A549 (cell line): ENCODE measurements around the gene TXNRD1. TPM values are rescaled to one million over a fixed set of nuclear protein-coding genes. Genes with fewer than 3 reads are reported as not detected.
"Not testable (repeated sequence)": the region's sequence is repeated elsewhere in the genome, so short reads cannot be mapped to it uniquely, and the experiment has no call there.

Experiments used
- ATAC-seq, 2 experiments: fragments of 200-7000 bp in 1 of 2; fragments of >200 bp in 1 of 2; cut with Nextera tagmentation in 1 of 2; cut with Tn5 transposase in 1 of 2; 3 replicates each; pipeline versions ENCODE4 v1.8.0 to v1.9.1; 2018 to 2020; ENCODE audit warnings: mild to moderate bottlenecking in 1 of 2, moderate library complexity in 1 of 2
- CTCF ChIA-PET: fragments of 300-600 bp; sonication (Branson Sonifier 250); formaldehyde crosslinking; extraction: SDS; loops from one replicate; lab custom pipeline; 2021; ENCODE audit warnings: antibody characterized with exemption, inconsistent platforms; lab: Yijun Ruan, JAX
- POLR2A ChIA-PET: fragments of 350-600 bp; formaldehyde crosslinking; extraction: SDS; loops from one replicate; lab custom pipeline; 2021; ENCODE audit warnings: antibody characterized with exemption, inconsistent platforms; lab: Yijun Ruan, JAX
- DNase-seq, 2 experiments: peaks; one replicate each; pipeline versions ENCODE4 v3.0.0 to v3.0.0-alpha.2; 2011 to 2016; ENCODE audit warnings: low read depth in 1 of 2, low spot score in 1 of 2
- FAIRE-seq: peaks from 2 replicates; lab custom pipeline; 2011; peaks lifted over from hg19 to GRCh38; lab: Jason Lieb, UNC
- H3K27ac ChIP-seq, 2 experiments: fragments of >200 bp; sonication (Bioruptor Twin); formaldehyde crosslinking; 3 replicates each; pipeline ENCODE4 v1.5.1; 2016 to 2017
- H3K4me1 ChIP-seq: fragments of >200 bp; sonication (Bioruptor Twin); formaldehyde crosslinking; 3 replicates; pipeline ENCODE4 v1.6.1; 2016
- H3K4me2 ChIP-seq: fragments of >200 bp; sonication (Bioruptor Twin); formaldehyde crosslinking; 3 replicates; pipeline ENCODE4 v1.6.1; 2016
- H3K4me3 ChIP-seq: fragments of >200 bp; sonication (Bioruptor Twin); formaldehyde crosslinking; 3 replicates; pipeline ENCODE4 v1.5.1; 2016
- H3K9me3 ChIP-seq: fragments of >200 bp; sonication (Bioruptor Twin); formaldehyde crosslinking; 3 replicates; pipeline ENCODE4 v1.6.1; 2016
- CEBPB ChIP-seq, 2 experiments: fragments of >200 bp in 1 of 2; sonication (Bioruptor Twin) in 1 of 2; formaldehyde crosslinking in 1 of 2; IDR thresholded peaks; 2 replicates each; pipeline ENCODE4 v1.6.1; 2012 to 2016
- ESRRA ChIP-seq: fragments of 150-350 bp; IDR thresholded peaks from 2 replicates; pipeline ENCODE4 v1.6.1; 2014; ENCODE audit warnings: mild to moderate bottlenecking, low read length, borderline replicate concordance
- FOSB ChIP-seq: fragments of 250-450 bp; sonication (Bioruptor Pico); IDR thresholded peaks from 2 replicates; pipeline ENCODE4 v1.5.0; 2020; ENCODE audit warnings: mild to moderate bottlenecking, moderate library complexity
- FOSL2 ChIP-seq, 2 experiments: fragments of 450-650 bp in 1 of 2; fragments of >200 bp in 1 of 2; sonication (Bioruptor Twin) in 1 of 2; formaldehyde crosslinking; IDR thresholded peaks; 2 replicates each; pipeline versions ENCODE4 v1.5.0 to v1.6.1; 2016 to 2020; ENCODE audit warnings: mild to moderate bottlenecking in 1 of 2, moderate library complexity in 1 of 2
- FOXS1 ChIP-seq: fragments of 250-450 bp; sonication (Bioruptor Pico); IDR thresholded peaks from 2 replicates; pipeline ENCODE4 v1.5.0; 2020; ENCODE audit warnings: mild to moderate bottlenecking, moderate library complexity
- GATA3 ChIP-seq: IDR thresholded peaks from 2 replicates; pipeline ENCODE4 v1.6.1; 2012; ENCODE audit warnings: borderline replicate concordance
- HOXA7 ChIP-seq: fragments of 250-450 bp; sonication (Bioruptor Pico); IDR thresholded peaks from 2 replicates; pipeline ENCODE4 v1.5.0; 2020; ENCODE audit warnings: mild to moderate bottlenecking, moderate library complexity
- HOXB13 ChIP-seq: fragments of 250-450 bp; sonication (Bioruptor Pico); IDR thresholded peaks from 2 replicates; pipeline ENCODE4 v1.5.0; 2020; ENCODE audit warnings: low read depth, mild to moderate bottlenecking, moderate library complexity
- MAFK ChIP-seq: fragments of 450-650 bp; IDR thresholded peaks from 2 replicates; pipeline ENCODE4 v1.6.1; 2014; ENCODE audit not compliant: partially characterized antibody
- MYC ChIP-seq: IDR thresholded peaks from 2 replicates; pipeline ENCODE4 v1.6.1; 2012; ENCODE audit warnings: mild to moderate bottlenecking, inconsistent platforms, low read length, improper control_type of control experiment, borderline replicate concordance
- NPAS2 ChIP-seq: fragments of 250-450 bp; sonication (Bioruptor Pico); IDR thresholded peaks from 2 replicates; pipeline ENCODE4 v1.8.0; 2022; ENCODE audit warnings: mild to moderate bottlenecking, moderate library complexity, borderline replicate concordance
- POLR2AphosphoS2 ChIP-seq: conservative IDR thresholded peaks from 2 replicates; pipeline ENCODE4 v1.6.1; 2012; ENCODE audit warnings: low read length, improper control_type of control experiment, inconsistent platforms
- RARB ChIP-seq: fragments of 250-450 bp; sonication (Bioruptor Pico); IDR thresholded peaks from 2 replicates; pipeline ENCODE4 v1.8.0; 2021; ENCODE audit warnings: mild to moderate bottlenecking, moderate library complexity
- RNF2 ChIP-seq: fragments of 200-600 bp; sonication (generic); IDR thresholded peaks from 2 replicates; pipeline ENCODE4 v1.6.1; 2016; ENCODE audit warnings: low read depth, mild to moderate bottlenecking, antibody characterized with exemption, moderate library complexity, borderline replicate concordance
- SREBF2 ChIP-seq: fragments of 450-650 bp; IDR thresholded peaks from 2 replicates; pipeline ENCODE4 v1.6.1; 2014; ENCODE audit warnings: mild to moderate bottlenecking, moderate library complexity
- TFCP2L1 ChIP-seq: fragments of 250-450 bp; sonication (Bioruptor Pico); IDR thresholded peaks from 2 replicates; pipeline ENCODE4 v1.5.0; 2021; ENCODE audit warnings: mild to moderate bottlenecking
- TP53 ChIP-seq: fragments of 250-450 bp; sonication (Bioruptor Pico); IDR thresholded peaks from 2 replicates; pipeline ENCODE4 v1.5.0; 2021; ENCODE audit warnings: mild to moderate bottlenecking, moderate library complexity
- ZFP36 ChIP-seq: fragments of 450-650 bp; IDR thresholded peaks from 2 replicates; pipeline ENCODE4 v1.6.1; 2014; ENCODE audit warnings: borderline replicate concordance; ENCODE audit not compliant: partially characterized antibody
- WGBS: methylation state at CpG from one replicate; pipeline ENCODE4 v1.1.6; 2017; ENCODE audit errors: missing lambda C conversion rate; 5-methylcytosine and 5-hydroxymethylcytosine counted together
- polyA plus RNA-seq, 4 experiments: library from polyadenylated mRNA; depleted of rRNA in 3 of 4; stranded (reverse); fragments of >200 nt; fragmentation: RNase III in 1 of 4; extraction: RNeasy Plus Mini Kit Qiagen cat#74134 plus additional on column Dnase treatment in 1 of 4; gene quantifications; 2 replicates in 3 of 4; 3 replicates in 1 of 4; pipeline ENCODE4 v1.2.3, GENCODE V29; 2011 to 2017
- TF ChIP-seq, protein P1 (sequence below): fragments of 250-450 bp; sonication (Bioruptor Pico); IDR thresholded peaks from 2 replicates; pipeline ENCODE4 v1.5.0; 2020; ENCODE audit warnings: low read depth, mild to moderate bottlenecking, moderate library complexity
- TF ChIP-seq, protein P2 (sequence below): fragments of 450-650 bp; IDR thresholded peaks from 2 replicates; pipeline ENCODE4 v1.6.1; 2014; ENCODE audit warnings: antibody characterized with exemption
- TF ChIP-seq, protein P3 (sequence below): fragments of 250-450 bp; sonication (Bioruptor Pico); IDR thresholded peaks from 2 replicates; pipeline ENCODE4 v1.5.0; 2021; ENCODE audit warnings: mild to moderate bottlenecking, moderate library complexity, borderline replicate concordance

The TXNRD1 gene
- polyA plus RNA-seq, 2 of the 4 experiments (the other 2 are of a cell fraction), result 899 to 1,230 TPM

DNA sequence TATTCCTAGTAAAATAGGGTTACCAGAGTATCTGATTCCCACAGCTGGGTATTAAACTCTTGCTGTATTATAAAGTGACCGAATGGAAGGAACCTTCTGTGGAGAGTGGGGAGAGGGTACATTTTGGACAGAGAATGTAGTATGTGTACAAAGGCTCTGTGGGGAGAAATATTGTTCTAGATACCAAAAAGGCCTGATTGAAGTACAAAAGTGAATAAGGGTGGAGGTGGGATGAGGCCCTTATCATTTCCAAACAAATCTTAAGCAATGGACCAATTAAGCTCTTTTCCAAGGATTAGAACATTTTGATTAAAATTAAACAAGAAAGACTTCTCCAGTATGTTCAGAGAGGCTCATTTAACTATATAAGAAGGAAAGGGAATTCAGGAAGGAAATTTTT is 108.3 kb downstream of the TXNRD1 start (continued):
- TF ChIP-seq CEBPB (IDR thresholded peaks at IDR 0.05), result no peak
- no peak for TF ChIP-seq ZFP36
- TF ChIP-seq TFCP2L1 (CRISPR knock-in tag), result peak; percentile 93
- no peak for TF ChIP-seq FOXS1 (CRISPR knock-in tag)
- no peak for TF ChIP-seq FOSL2 (IDR thresholded peaks at IDR 0.05)
- TF ChIP-seq FOSL2 (CRISPR knock-in tag; IDR thresholded peaks at IDR 0.05), result 0 out of 2 replicates have a peak, but pooled peaks have one; percentile 3
- TF ChIP-seq, protein P1, sequence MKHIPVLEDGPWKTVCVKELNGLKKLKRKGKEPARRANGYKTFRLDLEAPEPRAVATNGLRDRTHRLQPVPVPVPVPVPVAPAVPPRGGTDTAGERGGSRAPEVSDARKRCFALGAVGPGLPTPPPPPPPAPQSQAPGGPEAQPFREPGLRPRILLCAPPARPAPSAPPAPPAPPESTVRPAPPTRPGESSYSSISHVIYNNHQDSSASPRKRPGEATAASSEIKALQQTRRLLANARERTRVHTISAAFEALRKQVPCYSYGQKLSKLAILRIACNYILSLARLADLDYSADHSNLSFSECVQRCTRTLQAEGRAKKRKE (CRISPR knock-in tag), result no peak
- peak; percentile 84 for TF ChIP-seq TP53 (CRISPR knock-in tag)
- no peak for TF ChIP-seq HOXB13 (CRISPR knock-in tag)
- peak; percentile 84 for TF ChIP-seq RARB
- TF ChIP-seq HOXA7, result peak; percentile 97
- no peak for TF ChIP-seq RNF2
- TF ChIP-seq GATA3, result no peak
- TF ChIP-seq, protein P2, sequence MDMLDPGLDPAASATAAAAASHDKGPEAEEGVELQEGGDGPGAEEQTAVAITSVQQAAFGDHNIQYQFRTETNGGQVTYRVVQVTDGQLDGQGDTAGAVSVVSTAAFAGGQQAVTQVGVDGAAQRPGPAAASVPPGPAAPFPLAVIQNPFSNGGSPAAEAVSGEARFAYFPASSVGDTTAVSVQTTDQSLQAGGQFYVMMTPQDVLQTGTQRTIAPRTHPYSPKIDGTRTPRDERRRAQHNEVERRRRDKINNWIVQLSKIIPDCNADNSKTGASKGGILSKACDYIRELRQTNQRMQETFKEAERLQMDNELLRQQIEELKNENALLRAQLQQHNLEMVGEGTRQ, result no peak
- no peak for TF ChIP-seq ESRRA
- TF ChIP-seq MAFK, result no peak
- no peak for TF ChIP-seq SREBF2
- TF ChIP-seq, protein P3, sequence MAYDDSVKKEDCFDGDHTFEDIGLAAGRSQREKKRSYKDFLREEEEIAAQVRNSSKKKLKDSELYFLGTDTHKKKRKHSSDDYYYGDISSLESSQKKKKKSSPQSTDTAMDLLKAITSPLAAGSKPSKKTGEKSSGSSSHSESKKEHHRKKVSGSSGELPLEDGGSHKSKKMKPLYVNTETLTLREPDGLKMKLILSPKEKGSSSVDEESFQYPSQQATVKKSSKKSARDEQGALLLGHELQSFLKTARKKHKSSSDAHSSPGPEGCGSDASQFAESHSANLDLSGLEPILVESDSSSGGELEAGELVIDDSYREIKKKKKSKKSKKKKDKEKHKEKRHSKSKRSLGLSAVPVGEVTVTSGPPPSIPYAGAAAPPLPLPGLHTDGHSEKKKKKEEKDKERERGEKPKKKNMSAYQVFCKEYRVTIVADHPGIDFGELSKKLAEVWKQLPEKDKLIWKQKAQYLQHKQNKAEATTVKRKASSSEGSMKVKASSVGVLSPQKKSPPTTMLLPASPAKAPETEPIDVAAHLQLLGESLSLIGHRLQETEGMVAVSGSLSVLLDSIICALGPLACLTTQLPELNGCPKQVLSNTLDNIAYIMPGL (CRISPR knock-in tag), result peak; percentile 58; the same call in 1 of the 2 replicates
- no peak for TF ChIP-seq MYC
- no peak for TF ChIP-seq NPAS2 (CRISPR knock-in tag)
- TF ChIP-seq POLR2AphosphoS2, result peak; percentile 97

DNA sequence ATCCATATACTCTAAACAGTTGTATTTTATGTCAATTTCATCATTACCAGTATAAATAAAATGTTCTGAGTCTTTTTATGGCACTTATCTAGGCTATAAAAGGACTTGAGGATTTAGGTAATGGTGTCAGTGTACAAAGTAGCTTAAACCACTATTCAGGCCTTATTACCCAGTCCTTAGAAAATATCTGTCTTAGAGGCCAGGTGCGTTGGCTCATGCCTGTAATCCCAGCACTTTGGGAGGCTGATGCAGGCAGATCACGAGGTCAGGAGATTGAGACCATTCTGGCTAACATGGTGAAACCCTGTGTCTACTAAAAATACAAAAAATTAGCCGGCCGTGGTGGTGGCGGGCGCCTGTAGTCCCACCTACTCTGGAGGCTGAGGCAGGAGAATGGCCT is 112.7 kb downstream of the TXNRD1 start:
- H3K9me3 ChIP-seq, result not testable (repeated sequence)
- POLR2A ChIA-PET, result interaction anchor here (0.6 to 1.4 kb wide), 3 partner anchors 21 to 779 kb away, joined by 3 to 10 read pairs (median 6); partner anchors contain the start of gene WASHC4
- 53% methylated on average over 6 of the region's 6 CpGs for WGBS
- CTCF ChIA-PET, result interaction anchor here (0.6 to 1.0 kb wide), 3 partner anchors 33 to 128 kb away, joined by 3 to 4 read pairs (median 4); no protein-coding TSS in a partner anchor
- peak; percentile 94 for TF ChIP-seq HOXA7
- TF ChIP-seq RARB, result peak; percentile 80; the same call in 1 of the 2 replicates
- TF ChIP-seq CEBPB (IDR thresholded peaks at IDR 0.05), result 0 out of 4 replicates have a peak, but pooled peaks of 1 of the 2 experiments have one; percentile 14
- peak; percentile 86 for TF ChIP-seq FOSB
- peak; percentile 84; the same call in 1 of the 2 replicates for TF ChIP-seq TFCP2L1 (CRISPR knock-in tag)
- peak; percentile 87 for TF ChIP-seq TP53 (CRISPR knock-in tag)
- TF ChIP-seq, all 56 proteins: peak for 6; not testable (repeated sequence) for 50
- not testable (repeated sequence) for DNase-seq, FAIRE-seq, H3K4me3 ChIP-seq
- peaks cover 97% of the 10 kb centered on the region for H3K4me1 ChIP-seq
- H3K4me2 ChIP-seq, result peak overlapping the region; percentile 32; the same call in 2 of the 3 replicates
- H3K27ac ChIP-seq, result peak overlapping the region in 1 of 2 experiments; percentile 62; a peak in 2 of 6 replicates
- ATAC-seq, result peak in 1 of 2 experiments; percentile 23; a peak in 3 of 6 replicates
